ENCODE results near the gene KIF20B. TPM values are rescaled to one million over a fixed set of nuclear protein-coding genes. Genes with fewer than 3 reads are reported as not detected.

The KIF20B gene
- total and polyA plus RNA-seq, 4 donors = 1.1 to 10.2 (median 3.4) TPM

GRCh38 chr10:89744026-89744425, 42.6 kb downstream of the KIF20B start:
- no peak overlapping the region for H3K9ac ChIP-seq (ENCODE audit: insufficient read depth in 1 of 2, low read length in 2 of 2)
- H3K36me3 ChIP-seq (ENCODE audit: control insufficient read depth in 4 of 4, insufficient read depth in 4 of 4, low read length in 4 of 4) = peaks cover 0 to 12% (median 1%) of the 10 kb centered on the region in 4 donors
- 28 to 100% methylated on average over 1 of the region's 1 CpG for WGBS, 2 donors
- DNase-seq (no peak), ATAC-seq (ENCODE audit: insufficient read depth, low FRiP score) (no peak)
- no peaks in the 10 kb centered on the region for H3K9me3 ChIP-seq (ENCODE audit: control insufficient read depth in 4 of 4, insufficient read depth in 3 of 4, low read length in 3 of 4)
- no peak overlapping the region for H3K27ac ChIP-seq (ENCODE audit: low read depth in 1 of 2, low read length in 1 of 2)
- no peaks in the 10 kb centered on the region for H3K27me3 ChIP-seq (ENCODE audit: control insufficient read depth in 3 of 3, insufficient read depth in 3 of 3, low read length in 2 of 3)
- no peak for TF ChIP-seq CTCF (IDR thresholded peaks at IDR 0.05; ENCODE audit: control extremely low read depth, extremely low read depth)
- no peak overlapping the region for H3K4me3 ChIP-seq
- H3K4me1 ChIP-seq (ENCODE audit: control insufficient read depth in 5 of 5, insufficient read depth in 5 of 5, low read length in 5 of 5) = no peaks in the 10 kb centered on the region

GRCh38 chr10:89745903-89746302, 44.5 kb downstream of the KIF20B start:
- no peaks in the 10 kb centered on the region for H3K27me3 ChIP-seq (ENCODE audit: control insufficient read depth in 3 of 3, insufficient read depth in 3 of 3, low read length in 2 of 3)
- no peak overlapping the region for H3K4me3 ChIP-seq
- no peaks in the 10 kb centered on the region for H3K4me1 ChIP-seq (ENCODE audit: control insufficient read depth in 5 of 5, insufficient read depth in 5 of 5, low read length in 5 of 5)
- DNase-seq = no peak
- TF ChIP-seq CTCF (IDR thresholded peaks at IDR 0.05; ENCODE audit: control extremely low read depth, extremely low read depth) = no peak
- H3K9me3 ChIP-seq (ENCODE audit: control insufficient read depth in 4 of 4, insufficient read depth in 3 of 4, low read length in 3 of 4) = no peaks in the 10 kb centered on the region
- H3K36me3 ChIP-seq (ENCODE audit: control insufficient read depth in 4 of 4, insufficient read depth in 4 of 4, low read length in 4 of 4) = peaks cover 0 to 12% (median 1%) of the 10 kb centered on the region in 4 donors
- no peak overlapping the region for H3K27ac ChIP-seq (ENCODE audit: low read depth in 1 of 2, low read length in 1 of 2)
- ATAC-seq (ENCODE audit: insufficient read depth, low FRiP score) = no peak
- no peak overlapping the region for H3K9ac ChIP-seq (ENCODE audit: insufficient read depth in 1 of 2, low read length in 2 of 2)
- WGBS, 2 donors = 96% methylated on average over 7 of the region's 7 CpGs

GRCh38 chr10:89750441-89750840, 49.1 kb downstream of the KIF20B start:
- Histone ChIP-seq H3K36me3 (ENCODE audit: control insufficient read depth in 4 of 4, insufficient read depth in 4 of 4, low read length in 4 of 4) (peaks cover 0 to 16% (median 1%) of the 10 kb centered on the region in 4 donors), H3K27ac (ENCODE audit: low read depth in 1 of 2, low read length in 1 of 2) (no peak overlapping the region), H3K9ac (ENCODE audit: insufficient read depth in 1 of 2, low read length in 2 of 2) (no peak overlapping the region), H3K4me3 (no peak overlapping the region), H3K27me3 (ENCODE audit: control insufficient read depth in 3 of 3, insufficient read depth in 3 of 3, low read length in 2 of 3) (no peaks in the 10 kb centered on the region), H3K9me3 (ENCODE audit: control insufficient read depth in 4 of 4, insufficient read depth in 3 of 4, low read length in 3 of 4) (no peaks in the 10 kb centered on the region), H3K4me1 (ENCODE audit: control insufficient read depth in 5 of 5, insufficient read depth in 5 of 5, low read length in 5 of 5) (no peaks in the 10 kb centered on the region)
- no peak for ATAC-seq (ENCODE audit: insufficient read depth, low FRiP score)
- TF ChIP-seq CTCF (IDR thresholded peaks at IDR 0.05; ENCODE audit: control extremely low read depth, extremely low read depth) = no peak
- 91 to 100% methylated on average over 1 of the region's 1 CpG for WGBS, 2 donors
- no peak for DNase-seq

- 83% methylated on average over 2 of the region's 2 CpGs for WGBS, 2 donors
- H3K9ac ChIP-seq (ENCODE audit: insufficient read depth in 1 of 2, low read length in 2 of 2) = no peak overlapping the region
- TF ChIP-seq CTCF (IDR thresholded peaks at IDR 0.05; ENCODE audit: control extremely low read depth, extremely low read depth) = no peak
- H3K4me1 ChIP-seq (ENCODE audit: control insufficient read depth in 5 of 5, insufficient read depth in 5 of 5, low read length in 5 of 5) = no peaks in the 10 kb centered on the region
- no peak for DNase-seq
- no peak for ATAC-seq (ENCODE audit: insufficient read depth, low FRiP score)
- no peak overlapping the region for H3K4me3 ChIP-seq
- H3K9me3 ChIP-seq (ENCODE audit: control insufficient read depth in 4 of 4, insufficient read depth in 3 of 4, low read length in 3 of 4) = no peaks in the 10 kb centered on the region
- peaks cover under 1 to 7% (median 2%) of the 10 kb centered on the region in 4 donors for H3K36me3 ChIP-seq (ENCODE audit: control insufficient read depth in 4 of 4, insufficient read depth in 4 of 4, low read length in 4 of 4)
- H3K27ac ChIP-seq (ENCODE audit: low read depth in 1 of 2, low read length in 1 of 2) = no peak overlapping the region
- no peaks in the 10 kb centered on the region for H3K27me3 ChIP-seq (ENCODE audit: control insufficient read depth in 3 of 3, insufficient read depth in 3 of 3, low read length in 2 of 3)
Observed at GRCh38 chr10:89755374-89755773, 54.0 kb downstream of the KIF20B start.

Measured in lung (tissue), 12 donors.